Measurements from ENCODE around the gene KCNK2.

KCNK2 gene

GRCh38 chr1:215109171-215109570 is 26.6 kb downstream of the KCNK2 start:
- Histone ChIP-seq H3K36me3 (ENCODE audit: control insufficient read depth, insufficient read depth, low read length) (no peaks in the 10 kb centered on the region), H3K4me1 (ENCODE audit: control insufficient read depth, insufficient read depth, low read length) (no peaks in the 10 kb centered on the region), H3K27me3 (ENCODE audit: control insufficient read depth, insufficient read depth, low read length) (no peaks in the 10 kb centered on the region), H3K4me3 (ENCODE audit: low read length) (no peak overlapping the region), H3K9ac (ENCODE audit: low read length) (no peak overlapping the region), H3K27ac (ENCODE audit: low read depth, low read length) (no peak overlapping the region)

GRCh38 chr1:215111916-215112315 is 29.4 kb downstream of the KCNK2 start:
- Histone ChIP-seq H3K4me1 (ENCODE audit: control insufficient read depth, insufficient read depth, low read length) (no peaks in the 10 kb centered on the region), H3K27me3 (ENCODE audit: control insufficient read depth, insufficient read depth, low read length) (no peaks in the 10 kb centered on the region), H3K27ac (ENCODE audit: low read depth, low read length) (no peak overlapping the region), H3K36me3 (ENCODE audit: control insufficient read depth, insufficient read depth, low read length) (no peaks in the 10 kb centered on the region), H3K4me3 (ENCODE audit: low read length) (no peak overlapping the region), H3K9ac (ENCODE audit: low read length) (no peak overlapping the region)

- H3K4me1 ChIP-seq (ENCODE audit: control insufficient read depth, insufficient read depth, low read length) = no peaks in the 10 kb centered on the region
Observed at GRCh38 chr1:215113776-215114153, 31.2 kb downstream of the KCNK2 start.

GRCh38 chr1:215114154-215114933 is 31.8 kb downstream of the KCNK2 start:
- no peak overlapping the region for H3K4me3 ChIP-seq (ENCODE audit: low read length)
- no peaks in the 10 kb centered on the region for H3K36me3 ChIP-seq (ENCODE audit: control insufficient read depth, insufficient read depth, low read length)
- no peak overlapping the region for H3K9ac ChIP-seq (ENCODE audit: low read length)
- H3K27me3 ChIP-seq (ENCODE audit: control insufficient read depth, insufficient read depth, low read length) = no peaks in the 10 kb centered on the region
- H3K27ac ChIP-seq (ENCODE audit: low read depth, low read length) = no peak overlapping the region
- no peaks in the 10 kb centered on the region for H3K4me1 ChIP-seq (ENCODE audit: control insufficient read depth, insufficient read depth, low read length)

More at GRCh38 chr1:215113776-215114153, 31.2 kb downstream of the KCNK2 start:
- no peak overlapping the region for H3K27ac ChIP-seq (ENCODE audit: low read depth, low read length)
- no peaks in the 10 kb centered on the region for H3K36me3 ChIP-seq (ENCODE audit: control insufficient read depth, insufficient read depth, low read length)
- no peak overlapping the region for H3K9ac ChIP-seq (ENCODE audit: low read length)
- H3K4me3 ChIP-seq (ENCODE audit: low read length) = no peak overlapping the region
- no peaks in the 10 kb centered on the region for H3K27me3 ChIP-seq (ENCODE audit: control insufficient read depth, insufficient read depth, low read length)

- H3K27ac ChIP-seq (ENCODE audit: low read depth, low read length) = no peak overlapping the region
- no peaks in the 10 kb centered on the region for H3K36me3 ChIP-seq (ENCODE audit: control insufficient read depth, insufficient read depth, low read length)
- no peaks in the 10 kb centered on the region for H3K27me3 ChIP-seq (ENCODE audit: control insufficient read depth, insufficient read depth, low read length)
Observed at GRCh38 chr1:215115760-215116159, 33.2 kb downstream of the KCNK2 start.

GRCh38 chr1:215118081-215118480 is 35.5 kb downstream of the KCNK2 start:
- no peak overlapping the region for H3K4me3 ChIP-seq (ENCODE audit: low read length)
- no peak overlapping the region for H3K9ac ChIP-seq (ENCODE audit: low read length)
- H3K36me3 ChIP-seq (ENCODE audit: control insufficient read depth, insufficient read depth, low read length) = no peaks in the 10 kb centered on the region
- no peaks in the 10 kb centered on the region for H3K27me3 ChIP-seq (ENCODE audit: control insufficient read depth, insufficient read depth, low read length)
- H3K4me1 ChIP-seq (ENCODE audit: control insufficient read depth, insufficient read depth, low read length) = no peaks in the 10 kb centered on the region
- H3K27ac ChIP-seq (ENCODE audit: low read depth, low read length) = no peak overlapping the region

More at GRCh38 chr1:215115760-215116159, 33.2 kb downstream of the KCNK2 start:
- no peaks in the 10 kb centered on the region for H3K4me1 ChIP-seq (ENCODE audit: control insufficient read depth, insufficient read depth, low read length)
- H3K4me3 ChIP-seq (ENCODE audit: low read length) = no peak overlapping the region
- no peak overlapping the region for H3K9ac ChIP-seq (ENCODE audit: low read length)

- no peak overlapping the region for H3K27ac ChIP-seq (ENCODE audit: low read depth, low read length)
- H3K4me1 ChIP-seq (ENCODE audit: control insufficient read depth, insufficient read depth, low read length) = no peaks in the 10 kb centered on the region
- no peak overlapping the region for H3K9ac ChIP-seq (ENCODE audit: low read length)
Observed at GRCh38 chr1:215119056-215119455, 36.5 kb downstream of the KCNK2 start.

GRCh38 chr1:215119719-215120365 is 37.3 kb downstream of the KCNK2 start:
- Histone ChIP-seq H3K27ac (ENCODE audit: low read depth, low read length) (no peak overlapping the region), H3K4me3 (ENCODE audit: low read length) (no peak overlapping the region), H3K9ac (ENCODE audit: low read length) (no peak overlapping the region), H3K36me3 (ENCODE audit: control insufficient read depth, insufficient read depth, low read length) (no peaks in the 10 kb centered on the region), H3K4me1 (ENCODE audit: control insufficient read depth, insufficient read depth, low read length) (no peaks in the 10 kb centered on the region), H3K27me3 (ENCODE audit: control insufficient read depth, insufficient read depth, low read length) (no peaks in the 10 kb centered on the region)

More at GRCh38 chr1:215119056-215119455, 36.5 kb downstream of the KCNK2 start:
- Histone ChIP-seq H3K27me3 (ENCODE audit: control insufficient read depth, insufficient read depth, low read length) (no peaks in the 10 kb centered on the region), H3K36me3 (ENCODE audit: control insufficient read depth, insufficient read depth, low read length) (no peaks in the 10 kb centered on the region), H3K4me3 (ENCODE audit: low read length) (no peak overlapping the region)

GRCh38 chr1:215128504-215128903 is 46.0 kb downstream of the KCNK2 start:
- no peak overlapping the region for H3K9ac ChIP-seq (ENCODE audit: low read length)
- no peaks in the 10 kb centered on the region for H3K27me3 ChIP-seq (ENCODE audit: control insufficient read depth, insufficient read depth, low read length)
- no peak overlapping the region for H3K27ac ChIP-seq (ENCODE audit: low read depth, low read length)
- no peaks in the 10 kb centered on the region for H3K36me3 ChIP-seq (ENCODE audit: control insufficient read depth, insufficient read depth, low read length)
- no peak overlapping the region for H3K4me3 ChIP-seq (ENCODE audit: low read length)
- H3K4me1 ChIP-seq (ENCODE audit: control insufficient read depth, insufficient read depth, low read length) = no peaks in the 10 kb centered on the region

- H3K4me3 ChIP-seq (ENCODE audit: low read length) = no peak overlapping the region
- H3K27me3 ChIP-seq (ENCODE audit: control insufficient read depth, insufficient read depth, low read length) = no peaks in the 10 kb centered on the region
- H3K9ac ChIP-seq (ENCODE audit: low read length) = no peak overlapping the region
- H3K4me1 ChIP-seq (ENCODE audit: control insufficient read depth, insufficient read depth, low read length) = no peaks in the 10 kb centered on the region
- H3K27ac ChIP-seq (ENCODE audit: low read depth, low read length) = no peak overlapping the region
- H3K36me3 ChIP-seq (ENCODE audit: control insufficient read depth, insufficient read depth, low read length) = no peaks in the 10 kb centered on the region
Observed at GRCh38 chr1:215131291-215131690, 48.8 kb downstream of the KCNK2 start.

GRCh38 chr1:215132156-215132555 is 49.6 kb downstream of the KCNK2 start:
- Histone ChIP-seq H3K27ac (ENCODE audit: low read depth, low read length) (no peak overlapping the region), H3K27me3 (ENCODE audit: control insufficient read depth, insufficient read depth, low read length) (no peaks in the 10 kb centered on the region), H3K36me3 (ENCODE audit: control insufficient read depth, insufficient read depth, low read length) (no peaks in the 10 kb centered on the region), H3K4me1 (ENCODE audit: control insufficient read depth, insufficient read depth, low read length) (no peaks in the 10 kb centered on the region), H3K4me3 (ENCODE audit: low read length) (no peak overlapping the region), H3K9ac (ENCODE audit: low read length) (no peak overlapping the region)

GRCh38 chr1:215133532-215133931 is 51.0 kb downstream of the KCNK2 start:
- H3K4me1 ChIP-seq (ENCODE audit: control insufficient read depth, insufficient read depth, low read length) = no peaks in the 10 kb centered on the region
- no peak overlapping the region for H3K27ac ChIP-seq (ENCODE audit: low read depth, low read length)
- H3K9ac ChIP-seq (ENCODE audit: low read length) = no peak overlapping the region
- no peaks in the 10 kb centered on the region for H3K27me3 ChIP-seq (ENCODE audit: control insufficient read depth, insufficient read depth, low read length)
- H3K4me3 ChIP-seq (ENCODE audit: low read length) = no peak overlapping the region
- no peaks in the 10 kb centered on the region for H3K36me3 ChIP-seq (ENCODE audit: control insufficient read depth, insufficient read depth, low read length)

GRCh38 chr1:215137985-215138384 is 55.4 kb downstream of the KCNK2 start:
- Histone ChIP-seq H3K9ac (ENCODE audit: low read length) (no peak overlapping the region), H3K27me3 (ENCODE audit: control insufficient read depth, insufficient read depth, low read length) (no peaks in the 10 kb centered on the region), H3K36me3 (ENCODE audit: control insufficient read depth, insufficient read depth, low read length) (no peaks in the 10 kb centered on the region), H3K4me3 (ENCODE audit: low read length) (no peak overlapping the region), H3K27ac (ENCODE audit: low read depth, low read length) (no peak overlapping the region), H3K4me1 (ENCODE audit: control insufficient read depth, insufficient read depth, low read length) (no peaks in the 10 kb centered on the region)
